Trophoblast cell (in vitro differentiated cells and primary cell): ENCODE results near the gene NPBWR2.

Source experiments
- DNase-seq, 2 donors: peaks; one replicate each; pipeline ENCODE4 v3.0.0-alpha.2; 2016
- H2AFZ ChIP-seq: 2 replicates; pipeline ENCODE4 v1.6.1; 2013; ENCODE audit warnings: low read length, moderate library complexity, mild to moderate bottlenecking; ENCODE audit not compliant: insufficient read depth, poor library complexity
- H2AK5ac ChIP-seq: 2 replicates; pipeline ENCODE4 v1.6.1; 2013; ENCODE audit warnings: mild to moderate bottlenecking, low read length
- H2BK120ac ChIP-seq: 2 replicates; pipeline ENCODE4 v1.6.1; 2013; ENCODE audit warnings: low read length, mild to moderate bottlenecking, moderate library complexity; ENCODE audit not compliant: insufficient read depth, poor library complexity
- H2BK12ac ChIP-seq: 2 replicates; pipeline ENCODE4 v1.6.1; 2013; ENCODE audit warnings: mild to moderate bottlenecking, low read length, moderate library complexity
- H2BK5ac ChIP-seq: 2 replicates; pipeline ENCODE4 v1.6.1; 2013; ENCODE audit warnings: low read length, low read depth, moderate library complexity, mild to moderate bottlenecking; ENCODE audit not compliant: poor library complexity
- H3K14ac ChIP-seq: 2 replicates; pipeline ENCODE4 v1.6.1; 2013; ENCODE audit warnings: mild to moderate bottlenecking, low read length
- H3K18ac ChIP-seq: 2 replicates; pipeline ENCODE4 v1.6.1; 2013; ENCODE audit warnings: mild to moderate bottlenecking, low read length
- H3K23ac ChIP-seq: 2 replicates; pipeline ENCODE4 v1.6.1; 2013; ENCODE audit warnings: low read length
- H3K27ac ChIP-seq: 2 replicates; pipeline ENCODE4 v1.5.1; 2013; ENCODE audit warnings: low read depth, mild to moderate bottlenecking, inconsistent platforms, low read length, moderate library complexity
- H3K27me3 ChIP-seq: 2 replicates; pipeline ENCODE4 v1.6.1; 2013; ENCODE audit warnings: inconsistent platforms, mild to moderate bottlenecking, low read length, moderate library complexity; ENCODE audit not compliant: insufficient read depth
- H3K36me3 ChIP-seq, 2 experiments: 1 replicate in 1 of 2; 2 replicates in 1 of 2; pipeline ENCODE4 v1.6.1; 2013; ENCODE audit warnings: low read length in 2 of 2, mild to moderate bottlenecking in 2 of 2, moderate library complexity in 1 of 2; ENCODE audit not compliant: insufficient read depth in 2 of 2, control insufficient read depth in 1 of 2
- H3K4ac ChIP-seq: 2 replicates; pipeline ENCODE4 v1.6.1; 2013; ENCODE audit warnings: low read depth, mild to moderate bottlenecking, low read length, moderate library complexity
- H3K4me1 ChIP-seq, 2 experiments: 1 replicate in 1 of 2; 2 replicates in 1 of 2; pipeline ENCODE4 v1.6.1; 2013; ENCODE audit warnings: low read length in 2 of 2, mild to moderate bottlenecking in 2 of 2, moderate library complexity in 1 of 2; ENCODE audit not compliant: insufficient read depth in 2 of 2, control insufficient read depth in 1 of 2
- H3K4me2 ChIP-seq: 2 replicates; pipeline ENCODE4 v1.6.1; 2013; ENCODE audit warnings: inconsistent platforms, mild to moderate bottlenecking, low read length, moderate library complexity
- H3K4me3 ChIP-seq: 2 replicates; pipeline ENCODE4 v1.5.1; 2013; ENCODE audit warnings: mild to moderate bottlenecking, low read depth, low read length, inconsistent platforms
- H3K79me1 ChIP-seq: one replicate; pipeline ENCODE4 v1.6.1; 2013; ENCODE audit warnings: low read length
- H3K79me2 ChIP-seq: 2 replicates; pipeline ENCODE4 v1.6.1; 2013; ENCODE audit warnings: low read length, mild to moderate bottlenecking; ENCODE audit not compliant: control insufficient read depth, insufficient read depth, poor library complexity
- H3K9ac ChIP-seq: 2 replicates; pipeline ENCODE4 v1.6.1; 2013; ENCODE audit warnings: mild to moderate bottlenecking, low read length
- H3K9me3 ChIP-seq: 2 replicates; pipeline ENCODE4 v1.6.1; 2013; ENCODE audit warnings: low read depth, mild to moderate bottlenecking, control low read depth, inconsistent platforms, low read length; ENCODE audit not compliant: insufficient read depth
- H4K12ac ChIP-seq: 2 replicates; pipeline ENCODE4 v1.6.1; 2013; ENCODE audit warnings: low read depth, mild to moderate bottlenecking, low read length, moderate library complexity
- H4K8ac ChIP-seq: 2 replicates; pipeline ENCODE4 v1.6.1; 2013; ENCODE audit warnings: low read depth, mild to moderate bottlenecking, low read length, moderate library complexity
- H4K91ac ChIP-seq: one replicate; pipeline ENCODE4 v1.6.1; 2013; ENCODE audit warnings: low read depth, mild to moderate bottlenecking, low read length, moderate library complexity
- WGBS: extraction: QIAGEN DNeasy Blood & Tissue Kit; methylation state at CpG from one replicate; pipeline ENCODE4 v1.1.7; 2013; ENCODE audit warnings: missing lambda C conversion rate; ENCODE audit not compliant: insufficient read length, insufficient coverage; ENCODE audit errors: extremely low coverage; 5-methylcytosine and 5-hydroxymethylcytosine counted together

Gene NPBWR2

GRCh38 chr20:64144144-64144912, 37.0 kb upstream of the NPBWR2 start:
- H4K91ac ChIP-seq = no peak overlapping the region
- H3K18ac ChIP-seq = no peak overlapping the region
- no peaks in the 10 kb centered on the region for H3K36me3 ChIP-seq
- no peak overlapping the region for H2BK120ac ChIP-seq
- H3K4ac ChIP-seq = no peak overlapping the region
- H3K27me3 ChIP-seq = no peaks in the 10 kb centered on the region
- H3K79me1 ChIP-seq = no peaks in the 10 kb centered on the region
- no peaks in the 10 kb centered on the region for H3K79me2 ChIP-seq
- no CpG with 5 or more reads among the region's 8 CpGs for WGBS
- no peak overlapping the region for H3K4me2 ChIP-seq
- no peaks in the 10 kb centered on the region for H3K4me1 ChIP-seq
- H3K14ac ChIP-seq = no peak overlapping the region
- H3K4me3 ChIP-seq = no peak overlapping the region
- H3K27ac ChIP-seq = no peak overlapping the region
- no peak overlapping the region for H2AK5ac ChIP-seq
- peak overlapping the region; percentile 10 for H3K23ac ChIP-seq
- no peak overlapping the region for H2BK12ac ChIP-seq
- H4K8ac ChIP-seq = no peak overlapping the region
- H4K12ac ChIP-seq = no peak overlapping the region
- DNase-seq = no peak
- peaks cover 12% of the 10 kb centered on the region for H3K9me3 ChIP-seq
- no peak overlapping the region for H2AFZ ChIP-seq
- H3K9ac ChIP-seq = no peak overlapping the region
- no peak overlapping the region for H2BK5ac ChIP-seq

GRCh38 chr20:64143018-64143801, 35.8 kb upstream of the NPBWR2 start:
- no peak for DNase-seq
- Histone ChIP-seq H2BK12ac (no peak overlapping the region), H3K4ac (no peak overlapping the region), H3K23ac (no peak overlapping the region), H3K4me3 (no peak overlapping the region), H3K36me3 (no peaks in the 10 kb centered on the region), H3K9me3 (peaks cover 12% of the 10 kb centered on the region), H3K27ac (no peak overlapping the region), H3K79me1 (no peaks in the 10 kb centered on the region), H3K4me2 (no peak overlapping the region), H3K27me3 (no peaks in the 10 kb centered on the region), H3K14ac (no peak overlapping the region), H3K4me1 (no peaks in the 10 kb centered on the region), H2BK5ac (no peak overlapping the region), H4K8ac (no peak overlapping the region), H2AFZ (no peak overlapping the region), H3K9ac (no peak overlapping the region), H2AK5ac (no peak overlapping the region), H3K18ac (no peak overlapping the region), H2BK120ac (no peak overlapping the region), H4K91ac (no peak overlapping the region), H4K12ac (no peak overlapping the region), H3K79me2 (no peaks in the 10 kb centered on the region)
- no CpG with 5 or more reads among the region's 14 CpGs for WGBS

GRCh38 chr20:64142590-64142989, 35.2 kb upstream of the NPBWR2 start:
- no peak overlapping the region for H4K91ac ChIP-seq
- WGBS = no CpG with 5 or more reads among the region's 9 CpGs
- no peaks in the 10 kb centered on the region for H3K36me3 ChIP-seq

GRCh38 chr20:64140956-64141355, 33.6 kb upstream of the NPBWR2 start:
- no CpG with 5 or more reads among the region's 10 CpGs for WGBS
- H3K79me1 ChIP-seq = no peaks in the 10 kb centered on the region
- no peak overlapping the region for H3K4me3 ChIP-seq
- H4K91ac ChIP-seq = no peak overlapping the region
- H3K9me3 ChIP-seq = peaks cover 11% of the 10 kb centered on the region
- H2BK5ac ChIP-seq = no peak overlapping the region
- H3K27ac ChIP-seq = no peak overlapping the region
- no peak overlapping the region for H3K9ac ChIP-seq
- H2BK120ac ChIP-seq = no peak overlapping the region
- no peaks in the 10 kb centered on the region for H3K4me1 ChIP-seq
- no peak overlapping the region for H3K4me2 ChIP-seq
- H3K23ac ChIP-seq = no peak overlapping the region
- DNase-seq = no peak
- H2BK12ac ChIP-seq = no peak overlapping the region
- H3K27me3 ChIP-seq = no peaks in the 10 kb centered on the region
- H2AK5ac ChIP-seq = no peak overlapping the region
- H3K18ac ChIP-seq = no peak overlapping the region
- no peak overlapping the region for H3K14ac ChIP-seq
- H3K4ac ChIP-seq = no peak overlapping the region
- no peaks in the 10 kb centered on the region for H3K79me2 ChIP-seq
- H3K36me3 ChIP-seq = no peaks in the 10 kb centered on the region
- no peak overlapping the region for H4K12ac ChIP-seq
- H4K8ac ChIP-seq = no peak overlapping the region
- H2AFZ ChIP-seq = no peak overlapping the region

More at GRCh38 chr20:64142590-64142989, 35.2 kb upstream of the NPBWR2 start:
- Histone ChIP-seq H3K4me1 (no peaks in the 10 kb centered on the region), H3K27ac (no peak overlapping the region), H3K79me1 (no peaks in the 10 kb centered on the region), H4K12ac (no peak overlapping the region), H3K9me3 (peaks cover 12% of the 10 kb centered on the region), H2BK120ac (no peak overlapping the region), H4K8ac (no peak overlapping the region), H3K4me2 (no peak overlapping the region), H2BK12ac (no peak overlapping the region), H2AFZ (no peak overlapping the region), H3K9ac (no peak overlapping the region), H3K14ac (no peak overlapping the region), H3K4ac (no peak overlapping the region), H3K79me2 (no peaks in the 10 kb centered on the region), H3K27me3 (no peaks in the 10 kb centered on the region), H2BK5ac (no peak overlapping the region), H2AK5ac (no peak overlapping the region), H3K18ac (no peak overlapping the region), H3K4me3 (no peak overlapping the region), H3K23ac (no peak overlapping the region)
- DNase-seq = no peak
